K562 (cell line): ENCODE results near the gene KMT2C. TPM values are rescaled to one million over a fixed set of nuclear protein-coding genes. Genes with fewer than 3 reads are reported as not detected.
A peak's percentile ranks its signal among the peaks of the same experiment; 100 is the strongest.

Experiments used
- ATAC-seq: fragments of 200-7000 bp; cut with Tn5 transposase; 3 replicates; pipeline ENCODE4 v1.9.1; 2020; ENCODE audit warnings: moderate library complexity
- BruUV-seq: library from RNA; stranded (reverse); fragments of 400-500 nt; replicated peaks from 2 replicates; lab custom pipeline; 2021; lab: Mats Ljungman, UMichigan
- CTCF ChIA-PET: fragments of 300-600 bp; formaldehyde crosslinking; extraction: SDS; loops from one replicate; lab custom pipeline; 2021; ENCODE audit warnings: low intra/inter-chr PET ratio; lab: Yijun Ruan, JAX
- POLR2A ChIA-PET: fragments of 300-600, 350-650 bp; sonication (Branson Sonifier 250); formaldehyde crosslinking; extraction: SDS; loops from one replicate; lab custom pipeline; 2021; ENCODE audit warnings: antibody characterized with exemption, inconsistent platforms; lab: Yijun Ruan, JAX
- DNase-seq, 4 experiments: peaks; one replicate each; pipeline versions ENCODE4 v3.0.0 to v3.0.0-alpha.2; 2011 to 2018; ENCODE audit warnings: low spot score in 3 of 4, mixed read lengths in 3 of 4; ENCODE audit errors: extremely low read depth in 1 of 4
- FAIRE-seq: peaks from 2 replicates; lab custom pipeline; 2011; peaks lifted over from hg19 to GRCh38; lab: Jason Lieb, UNC
- H2AFZ ChIP-seq: 2 replicates; pipeline ENCODE4 v1.6.0; 2011; ENCODE audit warnings: low read depth, low read length, control low read depth, inconsistent platforms
- H3K27ac ChIP-seq: fragments of 200-600 bp; 3 replicates; pipeline ENCODE4 v1.8.0; 2011; ENCODE audit warnings: low read depth, mild to moderate bottlenecking, control low read depth, inconsistent platforms, low read length, moderate library complexity, mixed read lengths; ENCODE audit errors: extremely low read depth
- H3K27me3 ChIP-seq, 2 experiments: fragments of 300-600 bp in 1 of 2; 2 replicates in 1 of 2; 3 replicates in 1 of 2; pipeline versions ENCODE4 v1.6.0 to v1.8.0; 2011; ENCODE audit warnings: inconsistent platforms in 2 of 2, low read length in 2 of 2, mild to moderate bottlenecking in 1 of 2, mixed read lengths in 1 of 2, moderate library complexity in 1 of 2; ENCODE audit not compliant: control insufficient read depth in 2 of 2, insufficient read depth in 2 of 2
- H3K36me3 ChIP-seq: fragments of 300-600 bp; 3 replicates; pipeline ENCODE4 v1.8.0; 2011; ENCODE audit warnings: mild to moderate bottlenecking, low read length, inconsistent platforms; ENCODE audit not compliant: control insufficient read depth, insufficient read depth
- H3K4me1 ChIP-seq, 2 experiments: fragments of 200-600 bp in 1 of 2; replicated peaks in 1 of 2; 2 replicates in 1 of 2; 3 replicates in 1 of 2; pipeline versions ENCODE4 v1.5.1 to v1.8.0; 2011; ENCODE audit warnings: inconsistent platforms in 2 of 2, low read length in 2 of 2, mild to moderate bottlenecking in 1 of 2, mixed read lengths in 1 of 2, moderate library complexity in 1 of 2; ENCODE audit not compliant: control insufficient read depth in 2 of 2, insufficient read depth in 2 of 2
- H3K4me2 ChIP-seq: 2 replicates; pipeline ENCODE4 v1.6.1; 2011; ENCODE audit warnings: low read length, control low read depth, inconsistent platforms, mixed read lengths; ENCODE audit not compliant: insufficient read depth
- H3K4me3 ChIP-seq: fragments of 200-600 bp; sonication (generic), shearing (Covaris generic); 2 replicates; pipeline ENCODE4 v1.5.1; 2016; ENCODE audit warnings: control low read depth, inconsistent platforms
- H3K79me2 ChIP-seq: fragments of 200-600 bp; 3 replicates; pipeline ENCODE4 v1.8.0; 2011; ENCODE audit warnings: low read length, inconsistent platforms; ENCODE audit not compliant: control insufficient read depth, insufficient read depth
- H3K9ac ChIP-seq, 2 experiments: 2 replicates each; pipeline versions ENCODE4 v1.6.0 to v1.6.1; 2011; ENCODE audit warnings: low read depth in 2 of 2, low read length in 2 of 2, control low read depth in 1 of 2, inconsistent platforms in 1 of 2, mild to moderate bottlenecking in 1 of 2, mixed read lengths in 1 of 2; ENCODE audit not compliant: insufficient read depth in 1 of 2
- H3K9me1 ChIP-seq: one replicate; pipeline ENCODE4 v1.6.0; 2011; ENCODE audit warnings: inconsistent platforms, mild to moderate bottlenecking, low read length, moderate library complexity; ENCODE audit not compliant: control insufficient read depth, insufficient read depth
- H3K9me3 ChIP-seq: replicated peaks from 2 replicates; pipeline ENCODE4 v1.5.1; 2011; ENCODE audit warnings: low read depth, low read length, inconsistent platforms; ENCODE audit not compliant: control insufficient read depth, insufficient read depth
- H4K20me1 ChIP-seq: replicated peaks from 2 replicates; pipeline ENCODE4 v1.6.1; 2011; ENCODE audit warnings: low read length, inconsistent platforms, mixed read lengths; ENCODE audit not compliant: control insufficient read depth, insufficient read depth
- DPF2 ChIP-seq: fragments of 450-650 bp; IDR thresholded peaks from 2 replicates; pipeline ENCODE4 v1.6.1; 2016
- ERF ChIP-seq: fragments of 450-650 bp; formaldehyde crosslinking; IDR thresholded peaks from 2 replicates; pipeline ENCODE4 v1.4.0; 2020; ENCODE audit warnings: mild to moderate bottlenecking, mixed read lengths
- GATA2 ChIP-seq: sonication (generic); formaldehyde crosslinking; IDR thresholded peaks from 2 replicates; pipeline ENCODE4 v1.4.0; 2020; ENCODE audit warnings: mild to moderate bottlenecking, missing genetic modification reagents
- NBN ChIP-seq: fragments of 450-650 bp; IDR thresholded peaks from 2 replicates; pipeline ENCODE4 v1.6.1; 2016; ENCODE audit warnings: low read depth, mild to moderate bottlenecking
- NCOR1 ChIP-seq: fragments of 450-650 bp; IDR thresholded peaks from 2 replicates; pipeline ENCODE4 v1.6.1; 2016; ENCODE audit warnings: mild to moderate bottlenecking, moderate library complexity
- SNAPC5 ChIP-seq: fragments of 250-450 bp; sonication (Bioruptor Pico); IDR thresholded peaks from 2 replicates; pipeline ENCODE4 v1.8.0; 2021; ENCODE audit warnings: moderate library complexity, mild to moderate bottlenecking, inconsistent platforms
- SOX6 ChIP-seq: fragments of 450-650 bp; IDR thresholded peaks from 2 replicates; pipeline ENCODE4 v1.6.1; 2014; ENCODE audit warnings: mild to moderate bottlenecking
- TBL1XR1 ChIP-seq, 2 experiments: IDR thresholded peaks; 2 replicates each; pipeline ENCODE4 v1.6.1; 2012; ENCODE audit warnings: improper control_type of control experiment in 2 of 2, low read length in 2 of 2, mild to moderate bottlenecking in 1 of 2
- ZNF318 ChIP-seq, 2 experiments: fragments of 450-650 bp; IDR thresholded peaks; 2 replicates each; pipeline ENCODE4 v1.6.1; 2016; ENCODE audit warnings: mild to moderate bottlenecking in 2 of 2, borderline replicate concordance in 1 of 2, low read depth in 1 of 2, moderate library complexity in 1 of 2
- WGBS: fragments of 100-300 bp; shearing (Covaris generic); methylation state at CpG from one replicate; pipeline ENCODE4 v1.1.6; 2016; ENCODE audit warnings: low coverage, mixed read lengths; ENCODE audit not compliant: insufficient coverage; ENCODE audit errors: missing lambda C conversion rate; 5-methylcytosine and 5-hydroxymethylcytosine counted together
- in situ Hi-C: fragments of 300-500 bp; cut with MboI; formaldehyde crosslinking; loops from 4 replicates; pipeline ENCODE4 v1.15.0; 2018; ENCODE audit warnings: inconsistent platforms, mixed read lengths
- intact Hi-C: fragments of 100-400 bp; cut with micrococcal nuclease; formaldehyde crosslinking; loops from 2 replicates; pipeline ENCODE4 v1.14.2; 2022
- polyA plus RNA-seq, 8 experiments: library from polyadenylated mRNA; depleted of rRNA in 4 of 8; stranded (reverse) in 5 of 8; unstranded in 3 of 8; fragments of >200 nt; fragmentation: Nextera tagmentation in 2 of 8; fragmentation: Illumina TruSeq in 1 of 8; extraction: Ambion mirVana in 2 of 8; extraction: Trizol in 1 of 8; gene quantifications; 2 replicates each; pipeline versions ENCODE4 v1.2.1 to v1.2.3, GENCODE V29; 2011 to 2014; ENCODE audit warnings: inconsistent platforms in 1 of 8, missing spikeins in 1 of 8
- total RNA-seq, 7 experiments: library from RNA; depleted of rRNA in 6 of 7; stranded (reverse); fragments of >200 nt in 6 of 7; fragmentation: Illumina TruSeq in 2 of 7; extraction: Trizol in 2 of 7; gene quantifications; 2 replicates each; pipeline versions ENCODE4 v1.2.1 to v1.2.3, GENCODE V29; 2011 to 2021; ENCODE audit warnings: low replicate concordance in 1 of 7

Gene KMT2C
- total and polyA plus RNA-seq, 9 of the 15 experiments (the other 6 are each of a cell fraction or from before 2014, with no cell fraction given), result 4.9 to 67.8 (median 27.1) TPM

GRCh38 chr7:152362128-152362926 lies 73.5 kb downstream of the KMT2C start:
- Histone ChIP-seq H3K9ac (no peak overlapping the region), H3K4me3 (no peak overlapping the region), H3K4me2 (no peak overlapping the region), H3K9me3 (no peaks in the 10 kb centered on the region), H3K27ac (no peak overlapping the region; the same call in 2 of the 3 replicates), H3K79me2 (peaks cover 98% of the 10 kb centered on the region), H4K20me1 (peaks cover 21% of the 10 kb centered on the region), H3K27me3 (no peaks in the 10 kb centered on the region), H3K9me1 (peaks cover 5% of the 10 kb centered on the region), H2AFZ (no peak overlapping the region), H3K36me3 (peaks cover 11% of the 10 kb centered on the region; the same call in 2 of the 3 replicates), H3K4me1 (peaks cover 16 to 19% of the 10 kb centered on the region in 2 experiments)
- in situ Hi-C loops (no loop called here), intact Hi-C loops (no loop called here)
- FAIRE-seq, result peak; percentile 51
- 27% methylated on average over 6 of the region's 6 CpGs for WGBS
- BruUV-seq, result no TSS peak
- POLR2A ChIA-PET, result no interaction called here
- CTCF ChIA-PET, result no interaction called here
- peak; percentile 53 for ATAC-seq
- peak in 2 of 4 experiments; percentile 21 to 28 for DNase-seq
- TF ChIP-seq GATA2 (CRISPR knock-in tag) (peak; percentile 49; the same call in 1 of the 2 replicates), SNAPC5 (no peak), DPF2 (peak; percentile 40; the same call in 1 of the 2 replicates), TBL1XR1 (IDR thresholded peaks at IDR 0.05; ENCODE audit: low read length in 2 of 2) (0 out of 4 replicates have a peak, but pooled peaks of 1 of the 2 experiments have one; percentile 17), NCOR1 (peak; percentile 35; the same call in 1 of the 2 replicates), ZNF318 (IDR thresholded peaks at IDR 0.05; ENCODE audit: borderline replicate concordance in 1 of 2, low read depth in 1 of 2) (0 out of 4 replicates have a peak, but pooled peaks of 1 of the 2 experiments have one; percentile 48), NBN (peak; percentile 60; the same call in 1 of the 2 replicates), SOX6 (0 out of 2 replicates have a peak, but pooled peaks have one; percentile 9), ERF (CRISPR knock-in tag) (no peak)
